ENCODE data around the gene SIRPA. TPM values are rescaled to one million over a fixed set of nuclear protein-coding genes. Genes with fewer than 3 reads are reported as not detected.
A peak's percentile ranks its signal among the peaks of the same experiment; 100 is the strongest.

SIRPA gene
- polyA plus RNA-seq, 10 donors = 25.8 to 33.2 (median 28.9) TPM

GRCh38 chr20:1885940-1886693 is 9.1 kb upstream of the SIRPA start:
- DNase-seq = no peak

GRCh38 chr20:1887321-1887720 is 7.9 kb upstream of the SIRPA start:
- DNase-seq = no peak

- no peak for DNase-seq
These were observed 7.5 kb upstream of the SIRPA start for GRCh38 chr20:1887756-1888155.

GRCh38 chr20:1888796-1889463 is 6.3 kb upstream of the SIRPA start:
- DNase-seq = no peak

GRCh38 chr20:1890469-1891262 is 4.5 kb upstream of the SIRPA start:
- no peak for DNase-seq

- DNase-seq = no peak
These were observed 3.7 kb upstream of the SIRPA start for GRCh38 chr20:1891263-1892118.

GRCh38 chr20:1892119-1892385 is 3.2 kb upstream of the SIRPA start:
- no peak for DNase-seq

- DNase-seq = peak in 1 of 3 donors; percentile 59
These were observed 1.3 kb upstream of the SIRPA start for GRCh38 chr20:1893721-1894470.

GRCh38 chr20:1894471-1894950 is 696 bp upstream of the SIRPA start:
- DNase-seq = peak; percentile 45 to 90 (median 75)

- peak in 1 of 3 donors; percentile 50 for DNase-seq
These were observed 672 bp downstream of the SIRPA start for GRCh38 chr20:1895674-1896483.

GRCh38 chr20:1896484-1897258 is 1.5 kb downstream of the SIRPA start:
- DNase-seq = no peak

GRCh38 chr20:1897541-1897940 is 2.3 kb downstream of the SIRPA start:
- DNase-seq = peak; percentile 37 to 58 (median 38)

GRCh38 chr20:1897965-1898464 is 2.8 kb downstream of the SIRPA start:
- DNase-seq = peak in 2 of 3 donors; percentile 46 to 71

GRCh38 chr20:1898482-1899240 is 3.5 kb downstream of the SIRPA start:
- peak in 2 of 3 donors; percentile 76 to 86 for DNase-seq

- DNase-seq = peak in 1 of 3 donors; percentile 69
These were observed 4.0 kb downstream of the SIRPA start for GRCh38 chr20:1899241-1899525.

- peak; percentile 67 to 83 (median 76) for DNase-seq
These were observed 5.2 kb downstream of the SIRPA start for GRCh38 chr20:1900321-1900801.

GRCh38 chr20:1901704-1902103 is 6.5 kb downstream of the SIRPA start:
- no peak for DNase-seq

- DNase-seq = no peak
These were observed 7.0 kb downstream of the SIRPA start for GRCh38 chr20:1902188-1902587.

Measured in muscle of back (tissue), 11 donors.